Right lobe of liver (tissue), 6 donors: ENCODE measurements around the gene CTSS. TPM values are rescaled to one million over a fixed set of nuclear protein-coding genes. Genes with fewer than 3 reads are reported as not detected.
A peak's percentile ranks its signal among the peaks of the same experiment; 100 is the strongest.

Source experiments
- ATAC-seq, 4 donors: fragments of 200-7000 bp; cut with Tn5 transposase; one replicate each; pipeline ENCODE4 v1.9.1; 2020; ENCODE audit warnings: mild to moderate bottlenecking in 4 of 4, moderate library complexity in 4 of 4
- DNase-seq, 3 donors: peaks; one replicate each; pipeline ENCODE4 v3.0.0-alpha.2; 2020
- H3K27ac ChIP-seq, 3 donors: fragments of 200-600 bp; one replicate each; pipeline ENCODE4 v1.8.0; 2022
- H3K27me3 ChIP-seq, 2 donors: fragments of 200-600 bp; one replicate each; pipeline ENCODE4 v1.8.0; 2022
- H3K36me3 ChIP-seq, 4 donors: fragments of 200-600 bp; sonication (generic) in 1 of 4; one replicate each; pipeline versions ENCODE4 v1.5.1 to v1.8.0; 2017 to 2022; ENCODE audit warnings: control low read depth in 1 of 4
- H3K4me1 ChIP-seq, 4 donors: fragments of 200-600 bp; sonication (generic) in 1 of 4; one replicate each; pipeline versions ENCODE4 v1.5.1 to v1.8.0; 2017 to 2022; ENCODE audit warnings: control low read depth in 1 of 4
- H3K4me3 ChIP-seq, 3 donors: fragments of 200-600 bp; one replicate each; pipeline ENCODE4 v1.8.0; 2022
- H3K9me3 ChIP-seq, 4 donors: fragments of 200-600 bp; sonication (generic) in 1 of 4; one replicate each; pipeline versions ENCODE4 v1.5.1 to v1.8.0; 2017 to 2022; ENCODE audit warnings: control low read depth in 1 of 4
- CTCF ChIP-seq, 4 donors: fragments of 200-600 bp in 3 of 4; fragments of 450-650 bp in 1 of 4; IDR thresholded peaks; one replicate each; pipeline versions ENCODE4 v1.5.1 to v1.8.0; 2016 to 2022; ENCODE audit warnings: antibody characterized with exemption in 4 of 4, mild to moderate bottlenecking in 2 of 4
- POLR2A ChIP-seq: fragments of 450-650 bp; IDR thresholded peaks from one replicate; pipeline ENCODE4 v1.6.1; 2017; ENCODE audit warnings: antibody characterized with exemption, mild to moderate bottlenecking
- WGBS: methylation state at CpG from one replicate; pipeline ENCODE4 v1.1.6; 2018; ENCODE audit warnings: low coverage, low lambda C conversion rate; ENCODE audit not compliant: insufficient coverage; ENCODE audit errors: missing lambda C conversion rate; 5-methylcytosine and 5-hydroxymethylcytosine counted together
- intact Hi-C, 2 donors: fragments of 100-400 bp; cut with DNase I; formaldehyde crosslinking; loops; one replicate each; pipeline versions ENCODE4 v1.11.2 to v1.14.1; 2022
- long read RNA-seq: library from polyadenylated mRNA; unstranded; transcript quantifications from one replicate; pipeline ENCODE4 v2.0.0, GENCODE V29; 2019
- total RNA-seq, 6 experiments: library from RNA; depleted of rRNA in 2 of 6; stranded (reverse); fragments of >200 nt in 2 of 6; fragmentation: NEBNext Ultra II Directional in 3 of 6; extraction: Animal tissue kit (Norgen Biotek cat#: 25700) in 3 of 6; gene quantifications; one replicate each; pipeline versions ENCODE4 v1.1.0 to v1.2.4, GENCODE V29; 2016 to 2023
- donor health status: DM: no; HTN: yes; CAD: no.
- donor health status: DM: no; HTN: no; CAD: no.
- donor health status: DM: no; HTN: no; CAD: no.
- donor health status: DM: no; HTN: yes; CAD: no.
- donor health status: DM: no; HTN: yes; CAD: no.

CTSS gene
- 100 to 1,000 TPM in 1 of 6 experiments, 10 to 100 TPM in 5; 23.9 to 195 (median 61.4) TPM for total RNA-seq
- long read RNA-seq, full-length matches to known transcripts = 14 of 17 reads
- long read RNA-seq, partial matches to known transcripts = 2 of 17 reads
- long read RNA-seq, other reads (novel, unspliced or antisense) = 1 of 17 reads

- TF ChIP-seq POLR2A (no peak), CTCF (IDR thresholded peaks at IDR 0.05) (no peak)
- intact Hi-C loops = no loop called here
- no peak for DNase-seq
- H3K9me3 ChIP-seq = no peaks in the 10 kb centered on the region
- H3K4me1 ChIP-seq = peaks cover 0 to 6% (median 3%) of the 10 kb centered on the region in 4 donors
- peak; percentile 59 to 79 (median 66) for ATAC-seq
- WGBS = 2% methylated on average over 4 of the region's 4 CpGs
- H3K27me3 ChIP-seq = no peaks in the 10 kb centered on the region
- H3K36me3 ChIP-seq = no peaks in the 10 kb centered on the region
- H3K4me3 ChIP-seq = peak within 1 kb of the TSS; percentile 37 to 46 (median 38)
- H3K27ac ChIP-seq = peak within 1 kb of the TSS; percentile 64 to 86 (median 71)
These were observed at the start of gene CTSS for GRCh38 chr1:150765296-150765976. TSS of gene CTSS (minus strand) at chr1:150765778. CDS start at chr1:150764763, 1,015 bp downstream.

- H3K36me3 ChIP-seq = peaks cover 0 to 68% (median 42%) of the 10 kb centered on the region in 4 donors
- DNase-seq = peak; percentile 61 to 70 (median 65)
These were observed 47.6 kb upstream of the CTSS start for GRCh38 chr1:150813028-150813707.

GRCh38 chr1:150810958-150811659, 45.5 kb upstream of the CTSS start:
- WGBS = 46% methylated on average over 9 of the region's 9 CpGs
- Histone ChIP-seq H3K4me1 (peaks cover 0 to 6% (median 0%) of the 10 kb centered on the region in 4 donors), H3K27ac (no peak overlapping the region), H3K9me3 (no peaks in the 10 kb centered on the region), H3K27me3 (no peaks in the 10 kb centered on the region), H3K4me3 (no peak overlapping the region), H3K36me3 (peaks cover 0 to 48% (median 32%) of the 10 kb centered on the region in 4 donors)
- no peak for DNase-seq
- intact Hi-C loops = no loop called here
- ATAC-seq = no peak
- TF ChIP-seq CTCF (IDR thresholded peaks at IDR 0.05) (no peak), POLR2A (no peak)

More at GRCh38 chr1:150813028-150813707, 47.6 kb upstream of the CTSS start:
- Histone ChIP-seq H3K27ac (no peak overlapping the region), H3K27me3 (no peaks in the 10 kb centered on the region), H3K4me3 (no peak overlapping the region), H3K4me1 (peaks cover 0 to 6% (median 0%) of the 10 kb centered on the region in 4 donors), H3K9me3 (no peaks in the 10 kb centered on the region)
- TF ChIP-seq POLR2A (no peak), CTCF (IDR thresholded peaks at IDR 0.05) (peak; percentile 68 to 73 (median 73))
- 33% methylated on average over 3 of the region's 5 CpGs for WGBS
- peak; percentile 92 to 94 (median 94) for ATAC-seq
- intact Hi-C loops = no loop called here

- H3K27me3 ChIP-seq = no peaks in the 10 kb centered on the region
- no peak overlapping the region for H3K27ac ChIP-seq
- TF ChIP-seq CTCF (IDR thresholded peaks at IDR 0.05) = no peak
- no peak for TF ChIP-seq POLR2A
- no peaks in the 10 kb centered on the region for H3K9me3 ChIP-seq
- H3K36me3 ChIP-seq = peaks cover 0 to 39% (median 25%) of the 10 kb centered on the region in 4 donors
- ATAC-seq (no peak), DNase-seq (no peak)
- no peak overlapping the region for H3K4me3 ChIP-seq
- peaks cover 0 to 6% (median 0%) of the 10 kb centered on the region in 4 donors for H3K4me1 ChIP-seq
- WGBS = 71% methylated on average over 3 of the region's 3 CpGs
- intact Hi-C loops = no loop called here
These were observed 44.1 kb upstream of the CTSS start for GRCh38 chr1:150809651-150810050.
